Stimulated activated naive B cell treated with anti-CD40 and anti-IgM and Interleukin-4, amounts not matched to agents 10 μg/mL and 1 μg/mL and 100 μg/mL, for 72 hours (primary cell): ENCODE measurements around the gene KLK13.

Experiments used
- ATAC-seq, 2 donors: fragments of 150-1000 bp; cut with Tn5 transposase; replicated peaks; 2 replicates each; pipeline ENCODE4 v1.10.0; 2021; ENCODE audit warnings: moderate library complexity in 1 of 2
- DNase-seq: peaks from one replicate; pipeline ENCODE4 v3.0.0; 2021
- H3K27ac Mint-ChIP-seq: one replicate; pipeline ENCODE4 v1.8.0; 2022; ENCODE audit warnings: mild to moderate bottlenecking, mixed read lengths
- H3K27me3 Mint-ChIP-seq, 2 donors: one replicate each; pipeline ENCODE4 v1.8.0; 2022; ENCODE audit warnings: mixed read lengths in 2 of 2
- H3K36me3 Mint-ChIP-seq, 2 donors: one replicate each; pipeline ENCODE4 v1.8.0; 2022; ENCODE audit warnings: mixed read lengths in 2 of 2, mild to moderate bottlenecking in 1 of 2
- H3K4me1 Mint-ChIP-seq, 2 donors: one replicate each; pipeline ENCODE4 v1.8.0; 2022; ENCODE audit warnings: mixed read lengths in 2 of 2, mild to moderate bottlenecking in 1 of 2
- H3K4me3 Mint-ChIP-seq, 2 donors: one replicate each; pipeline ENCODE4 v1.8.0; 2022; ENCODE audit warnings: mild to moderate bottlenecking in 2 of 2, mixed read lengths in 2 of 2, moderate library complexity in 1 of 2
- H3K9me3 Mint-ChIP-seq, 2 donors: one replicate each; pipeline ENCODE4 v1.8.0; 2022; ENCODE audit warnings: mixed read lengths in 2 of 2, mild to moderate bottlenecking in 1 of 2

The KLK13 gene

DNA sequence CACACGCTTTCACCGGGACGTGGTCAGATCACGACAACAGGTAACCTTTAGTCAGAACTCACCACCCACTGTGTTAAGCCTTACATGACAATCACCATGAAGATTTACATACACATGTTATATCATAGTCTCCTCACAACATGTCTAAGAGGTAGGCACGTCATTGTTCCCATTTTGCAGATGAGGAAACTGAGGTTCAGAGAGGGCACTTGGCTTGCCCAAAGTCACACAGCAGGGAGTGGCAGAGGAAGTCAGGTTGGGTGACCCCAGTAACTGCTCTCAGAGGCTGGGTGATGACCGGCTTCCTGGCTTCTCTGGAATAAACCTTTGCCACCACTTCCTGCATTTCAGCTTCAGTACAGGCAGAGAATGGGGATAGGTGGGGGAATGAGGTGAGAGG lies 50.6 kb downstream of the KLK13 start:
- Mint-ChIP-seq H3K36me3 (peaks cover 0 to 13% of the 10 kb centered on the region in 2 donors), H3K27ac (no peak overlapping the region), H3K4me3 (no peak overlapping the region), H3K9me3 (peaks cover 0 to 7% of the 10 kb centered on the region in 2 donors), H3K27me3 (peaks cover 74 to 79% of the 10 kb centered on the region in 2 donors), H3K4me1 (peaks cover 17 to 32% of the 10 kb centered on the region in 2 donors)
- DNase-seq (no peak), ATAC-seq (no peak)

DNA sequence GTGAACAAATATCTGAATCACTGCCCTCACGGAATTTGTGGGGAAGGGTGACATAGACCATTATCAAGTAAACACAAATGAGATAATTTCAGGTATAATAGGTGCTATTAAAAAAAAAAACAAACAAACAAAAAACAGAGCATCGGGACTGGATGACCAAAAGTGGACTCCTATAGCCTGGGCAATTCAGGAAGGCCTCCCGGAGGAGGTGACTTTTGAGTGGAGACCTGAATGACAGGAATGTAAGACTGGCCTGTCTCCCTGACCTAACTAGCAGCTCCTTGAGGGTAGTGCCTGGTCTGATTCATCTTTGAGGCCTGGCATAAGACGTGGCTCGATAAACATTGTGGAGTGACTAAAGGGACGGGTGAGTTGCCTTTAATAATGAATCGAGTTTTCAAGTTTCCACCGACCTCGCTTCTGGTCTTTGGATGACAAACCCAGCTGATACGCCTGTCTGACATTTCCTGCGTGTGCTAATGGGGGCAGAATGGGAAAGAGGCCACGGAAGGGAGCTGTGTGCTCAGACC lies 52.2 kb downstream of the KLK13 start:
- DNase-seq (no peak), ATAC-seq (no peak)
- Mint-ChIP-seq H3K27ac (no peak overlapping the region), H3K36me3 (peaks cover 0 to 8% of the 10 kb centered on the region in 2 donors), H3K27me3 (peaks cover 65 to 70% of the 10 kb centered on the region in 2 donors), H3K4me1 (peaks cover 11 to 17% of the 10 kb centered on the region in 2 donors), H3K9me3 (peaks cover 0 to 7% of the 10 kb centered on the region in 2 donors), H3K4me3 (no peak overlapping the region)

DNA sequence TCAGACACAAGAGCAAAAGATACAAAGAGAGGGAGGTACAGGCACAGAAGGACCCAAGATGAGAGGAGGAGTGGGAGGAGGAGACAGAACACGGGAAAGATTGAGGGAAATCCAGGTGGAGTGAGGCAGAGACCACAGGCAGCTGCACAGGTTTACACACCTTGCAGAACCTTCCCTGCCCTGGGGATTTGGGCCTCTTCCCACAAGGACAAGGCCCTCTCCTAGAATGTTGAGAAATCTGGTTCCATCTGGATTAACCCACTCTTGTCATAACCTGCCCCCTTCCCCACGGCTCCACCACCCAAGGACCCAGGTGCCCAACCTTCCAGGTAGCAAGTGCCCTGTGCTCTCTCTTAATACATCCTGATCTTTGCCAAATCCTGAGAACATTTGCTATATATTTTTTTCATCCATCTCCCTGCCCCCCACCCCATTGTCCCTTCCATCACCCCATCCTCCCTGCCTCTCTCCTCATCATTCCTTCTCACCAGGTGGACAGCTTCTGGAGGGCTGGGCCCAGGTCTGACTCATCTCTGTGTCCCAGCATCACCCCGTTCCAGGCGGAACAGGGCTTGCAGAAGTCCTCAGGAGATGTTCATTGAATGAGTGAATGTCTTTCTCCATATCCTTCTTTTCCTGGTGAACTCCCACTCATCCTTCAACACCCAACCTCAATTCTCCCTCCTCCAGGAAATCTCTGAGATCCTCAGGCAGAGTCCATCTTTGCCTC lies 54.7 kb downstream of the KLK13 start:
- peaks cover 0 to 2% of the 10 kb centered on the region in 2 donors for H3K4me1 Mint-ChIP-seq
- no peak for DNase-seq
- ATAC-seq: no peak
- H3K9me3 Mint-ChIP-seq: no peaks in the 10 kb centered on the region
- H3K4me3 Mint-ChIP-seq: no peak overlapping the region
- no peak overlapping the region for H3K27ac Mint-ChIP-seq
- H3K27me3 Mint-ChIP-seq: peaks cover 40 to 58% of the 10 kb centered on the region in 2 donors
- H3K36me3 Mint-ChIP-seq: no peaks in the 10 kb centered on the region

DNA sequence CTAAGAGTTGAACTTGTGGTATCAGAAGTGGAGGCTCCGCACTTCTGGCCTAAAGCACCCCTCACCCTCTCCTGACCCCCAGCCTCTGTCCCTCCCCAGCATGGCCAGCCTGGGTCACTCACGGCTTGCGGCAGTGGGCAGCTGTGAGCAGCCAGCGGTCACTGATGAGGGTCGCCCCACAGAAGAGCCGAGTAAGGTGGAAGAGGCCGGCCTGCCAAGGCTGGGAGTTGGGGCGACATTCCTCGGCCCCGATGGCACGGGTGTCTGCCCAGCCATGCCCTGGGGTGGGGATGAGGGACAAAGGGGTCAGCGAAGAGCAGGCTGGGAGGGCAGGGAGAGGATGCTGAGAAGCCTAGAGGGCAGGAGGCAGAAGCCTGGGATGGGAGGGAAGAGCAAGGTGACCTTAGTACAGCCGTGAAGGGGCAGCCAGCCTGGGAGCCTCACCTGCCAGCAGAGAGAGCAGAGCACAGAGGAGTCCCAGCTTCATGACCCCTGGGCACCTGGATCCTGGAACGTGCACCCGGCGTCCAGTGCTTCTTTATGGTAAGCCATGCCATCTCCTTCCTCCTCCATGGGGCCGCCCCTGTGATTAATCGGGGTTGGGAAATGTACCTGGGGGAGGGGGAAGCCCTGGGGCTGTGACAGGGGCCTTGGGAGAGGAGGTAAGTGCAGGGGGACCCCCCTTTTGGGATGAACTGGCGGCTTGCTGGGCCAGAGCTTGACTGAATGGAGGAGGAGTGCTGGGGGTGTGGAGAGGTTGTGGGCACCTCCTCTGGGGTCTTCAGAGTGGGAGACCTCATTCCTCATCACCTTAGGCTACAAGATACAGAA lies 55.6 kb downstream of the KLK13 start:
- Mint-ChIP-seq H3K4me1 (peaks cover 0 to 2% of the 10 kb centered on the region in 2 donors), H3K4me3 (no peak overlapping the region), H3K36me3 (no peaks in the 10 kb centered on the region), H3K27ac (no peak overlapping the region), H3K27me3 (peaks cover 36 to 49% of the 10 kb centered on the region in 2 donors), H3K9me3 (no peaks in the 10 kb centered on the region)
- DNase-seq: no peak
- ATAC-seq: no peak

DNA sequence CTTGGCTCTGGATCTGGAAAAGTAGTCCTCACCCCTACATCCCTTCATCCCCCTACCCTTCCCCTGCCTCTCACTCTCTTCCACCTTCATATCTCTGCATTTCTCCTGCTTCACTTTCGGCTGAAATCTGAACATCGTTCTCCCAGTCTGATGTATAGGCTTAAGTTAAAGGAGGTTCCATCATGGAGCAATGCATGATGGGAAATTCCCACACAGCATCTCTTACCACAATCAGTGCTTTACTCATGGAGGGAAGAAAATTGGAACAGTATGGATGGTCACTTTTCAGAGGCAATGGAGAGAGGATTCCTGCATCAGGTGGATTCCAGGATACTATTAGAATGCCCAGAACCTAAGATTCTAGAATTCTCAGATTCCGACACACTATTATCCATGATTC lies 57.4 kb downstream of the KLK13 start:
- Mint-ChIP-seq H3K36me3 (no peaks in the 10 kb centered on the region), H3K27ac (no peak overlapping the region), H3K4me3 (no peak overlapping the region), H3K27me3 (peaks cover 40% of the 10 kb centered on the region in 2 donors), H3K4me1 (peaks cover 2% of the 10 kb centered on the region in 2 donors), H3K9me3 (peaks cover 0 to 1% of the 10 kb centered on the region in 2 donors)
- ATAC-seq (no peak), DNase-seq (no peak)

DNA sequence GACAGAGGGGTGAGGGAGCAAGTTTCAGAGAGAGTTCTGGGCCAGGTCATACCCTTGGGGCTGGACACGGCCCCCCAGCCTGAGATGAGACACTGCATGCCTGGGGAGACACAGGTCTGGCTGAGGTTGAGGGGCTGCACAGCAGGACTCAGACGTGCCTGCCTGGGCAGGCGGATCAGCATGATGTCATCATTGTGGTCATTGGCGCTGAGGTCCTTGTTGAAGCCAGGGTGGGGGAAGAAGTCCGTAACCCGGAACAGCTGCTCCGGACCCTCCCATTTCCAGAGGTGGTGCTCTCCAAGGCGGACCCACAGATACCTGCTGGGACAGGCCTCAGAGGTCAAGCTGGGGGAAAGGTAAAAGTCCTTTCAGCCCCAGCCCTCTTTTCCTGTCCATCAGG lies 58.5 kb downstream of the KLK13 start:
- ATAC-seq: no peak
- peaks cover 2 to 5% of the 10 kb centered on the region in 2 donors for H3K4me1 Mint-ChIP-seq
- H3K9me3 Mint-ChIP-seq: peaks cover 0 to 1% of the 10 kb centered on the region in 2 donors
- H3K27ac Mint-ChIP-seq: no peak overlapping the region
- H3K4me3 Mint-ChIP-seq: no peak overlapping the region
- DNase-seq: no peak
- H3K36me3 Mint-ChIP-seq: no peaks in the 10 kb centered on the region
- peaks cover 47 to 51% of the 10 kb centered on the region in 2 donors for H3K27me3 Mint-ChIP-seq
